ENCODE data around the gene SIRT1. TPM values are rescaled to one million over a fixed set of nuclear protein-coding genes. Genes with fewer than 3 reads are reported as not detected.

SIRT1 gene
- total RNA-seq, 1 donor from 2014 or later, result 11.8 TPM

GRCh38 chr10:67878133-67878532 lies 6.3 kb upstream of the SIRT1 start:
- H3K4me2 ChIP-seq (ENCODE audit: low read length), result no peak overlapping the region
- no peaks in the 10 kb centered on the region for H4K20me1 ChIP-seq (ENCODE audit: insufficient read depth, low read length)
- H2AFZ ChIP-seq (ENCODE audit: low read depth, low read length), result no peak overlapping the region
- no peak for FAIRE-seq
- Mint-ChIP-seq H3K27me3 (ENCODE audit: low read depth, unreplicated experiment) (peaks cover 4% of the 10 kb centered on the region), H3K4me3 (ENCODE audit: unreplicated experiment) (no peak overlapping the region), H3K4me1 (ENCODE audit: low read depth, unreplicated experiment) (no peaks in the 10 kb centered on the region), H3K27ac (ENCODE audit: unreplicated experiment) (no peak overlapping the region), H3K36me3 (ENCODE audit: low read depth, unreplicated experiment) (no peaks in the 10 kb centered on the region), H3K9me3 (ENCODE audit: unreplicated experiment) (no peaks in the 10 kb centered on the region)
- no peaks in the 10 kb centered on the region for H3K9me3 ChIP-seq (ENCODE audit: insufficient read depth, low read depth, low read length)
- no peak overlapping the region for H3K4me3 ChIP-seq (ENCODE audit: insufficient read depth, low read depth, low read length)
- H3K79me2 ChIP-seq (ENCODE audit: insufficient read depth, low read length), result no peaks in the 10 kb centered on the region
- H3K27me3 ChIP-seq (ENCODE audit: insufficient read depth, low read length), result peaks cover 3% of the 10 kb centered on the region
- no peak overlapping the region for H3K27ac ChIP-seq (ENCODE audit: low read depth, low read length)
- no peaks in the 10 kb centered on the region for H3K4me1 ChIP-seq (ENCODE audit: insufficient read depth, low read length)
- H3K9ac ChIP-seq (ENCODE audit: low read length), result no peak overlapping the region
- no peak for DNase-seq (ENCODE audit: low read depth)
- no peak for TF ChIP-seq EZH2 (IDR thresholded peaks at IDR 0.05; ENCODE audit: insufficient read depth, low read length)
- TF ChIP-seq CTCF (IDR thresholded peaks at IDR 0.05; ENCODE audit: insufficient read depth, low read depth, low read length), result no peak
- no peaks in the 10 kb centered on the region for H3K36me3 ChIP-seq (ENCODE audit: insufficient read depth, low read length)

GRCh38 chr10:67883710-67884312 lies 645 bp upstream of the SIRT1 start:
- peak overlapping the region; percentile 84 for H3K9ac ChIP-seq (ENCODE audit: low read length)
- Mint-ChIP-seq H3K4me1 (ENCODE audit: low read depth, unreplicated experiment) (no peaks in the 10 kb centered on the region), H3K27me3 (ENCODE audit: low read depth, unreplicated experiment) (no peaks in the 10 kb centered on the region), H3K27ac (ENCODE audit: unreplicated experiment) (peak overlapping the region; percentile 27), H3K4me3 (ENCODE audit: unreplicated experiment) (peak overlapping the region; percentile 88), H3K9me3 (ENCODE audit: unreplicated experiment) (no peaks in the 10 kb centered on the region), H3K36me3 (ENCODE audit: low read depth, unreplicated experiment) (peaks cover 3% of the 10 kb centered on the region)
- no peaks in the 10 kb centered on the region for H3K9me3 ChIP-seq (ENCODE audit: insufficient read depth, low read depth, low read length)
- H3K36me3 ChIP-seq (ENCODE audit: insufficient read depth, low read length), result peaks cover 11% of the 10 kb centered on the region
- H3K4me2 ChIP-seq (ENCODE audit: low read length), result peak overlapping the region; percentile 98
- peak overlapping the region; percentile 97 for H2AFZ ChIP-seq (ENCODE audit: low read depth, low read length)
- peaks cover 35% of the 10 kb centered on the region for H3K79me2 ChIP-seq (ENCODE audit: insufficient read depth, low read length)
- H4K20me1 ChIP-seq (ENCODE audit: insufficient read depth, low read length), result peaks cover 27% of the 10 kb centered on the region
- H3K27me3 ChIP-seq (ENCODE audit: insufficient read depth, low read length), result no peaks in the 10 kb centered on the region
- H3K4me3 ChIP-seq (ENCODE audit: insufficient read depth, low read depth, low read length), result peak overlapping the region; percentile 92
- no peak for FAIRE-seq
- H3K4me1 ChIP-seq (ENCODE audit: insufficient read depth, low read length), result peaks cover 3% of the 10 kb centered on the region
- DNase-seq (ENCODE audit: low read depth), result no peak
- no peak for TF ChIP-seq EZH2 (IDR thresholded peaks at IDR 0.05; ENCODE audit: insufficient read depth, low read length)
- no peak for TF ChIP-seq CTCF (IDR thresholded peaks at IDR 0.05; ENCODE audit: insufficient read depth, low read depth, low read length)
- peak overlapping the region; percentile 77 for H3K27ac ChIP-seq (ENCODE audit: low read depth, low read length)

Data from astrocyte (in vitro differentiated cells and primary cell).